Activated gamma-delta T cell (primary cell): ENCODE measurements around the gene FBLN5.
"Not testable (repeated sequence)": the region's sequence is repeated elsewhere in the genome, so short reads cannot be mapped to it uniquely, and the experiment has no call there.

Source experiments
- DNase-seq: peaks from one replicate; lab custom pipeline; 2025; lab: John Stamatoyannopoulos, UW

Gene FBLN5

DNA sequence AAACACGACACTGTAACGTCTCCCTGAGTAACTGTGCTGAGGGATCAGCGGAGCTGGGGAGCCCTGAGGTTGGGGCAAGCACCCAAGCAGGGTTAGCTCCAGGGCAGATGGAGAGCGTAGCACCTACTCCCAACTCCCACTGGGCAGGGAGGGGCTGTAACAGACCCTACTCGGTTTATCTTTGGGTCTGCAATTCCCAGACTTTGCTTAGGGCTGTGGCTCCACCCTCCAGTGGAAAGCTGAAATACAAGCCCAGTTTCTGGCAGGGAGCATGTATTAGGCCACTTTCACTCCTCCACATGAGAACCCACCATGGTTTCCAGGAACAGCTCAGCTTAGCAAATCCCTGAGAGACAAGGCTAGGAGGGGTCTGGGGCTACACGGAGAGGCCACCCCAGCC lies 62.8 kb downstream of the FBLN5 start:
- DNase-seq: no peak

DNA sequence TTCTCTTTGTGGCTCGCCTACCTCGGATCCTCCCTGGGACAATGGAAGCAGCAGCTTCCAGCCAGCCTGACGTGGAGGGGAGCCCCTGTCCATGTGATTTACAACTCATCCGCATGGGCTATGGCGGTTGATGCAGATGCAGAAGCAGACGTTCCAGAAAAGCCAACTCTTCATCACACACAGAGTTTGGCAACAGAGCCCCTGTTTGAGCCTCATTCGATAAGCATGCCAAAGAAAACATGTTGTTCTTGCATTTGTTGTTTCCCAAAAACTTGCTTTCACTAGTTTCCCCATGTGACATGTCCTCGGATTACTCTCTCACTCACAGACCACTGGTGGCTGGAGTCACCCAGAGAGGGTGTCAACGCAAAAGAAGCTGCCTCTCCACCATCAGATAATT lies 63.7 kb downstream of the FBLN5 start:
- no peak for DNase-seq

DNA sequence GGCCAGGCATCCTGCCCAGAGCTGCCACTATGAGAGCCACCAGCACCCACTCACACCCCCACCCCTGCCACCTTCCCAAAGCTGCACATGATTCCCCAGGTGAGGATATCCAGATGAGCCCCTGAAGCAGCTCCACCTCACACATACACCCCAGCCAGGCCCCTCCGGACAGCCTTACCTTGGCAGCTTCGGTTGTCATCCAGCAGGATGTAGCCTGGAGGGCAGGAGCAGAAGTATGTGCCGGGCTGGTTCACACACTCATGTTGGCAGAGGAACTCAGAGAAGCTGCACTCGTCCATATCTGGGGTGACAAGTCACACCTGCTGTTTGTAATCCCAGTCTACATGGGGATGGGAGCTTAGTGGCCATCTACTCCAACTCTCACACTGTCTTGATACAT lies 64.7 kb downstream of the FBLN5 start:
- no peak for DNase-seq

DNA sequence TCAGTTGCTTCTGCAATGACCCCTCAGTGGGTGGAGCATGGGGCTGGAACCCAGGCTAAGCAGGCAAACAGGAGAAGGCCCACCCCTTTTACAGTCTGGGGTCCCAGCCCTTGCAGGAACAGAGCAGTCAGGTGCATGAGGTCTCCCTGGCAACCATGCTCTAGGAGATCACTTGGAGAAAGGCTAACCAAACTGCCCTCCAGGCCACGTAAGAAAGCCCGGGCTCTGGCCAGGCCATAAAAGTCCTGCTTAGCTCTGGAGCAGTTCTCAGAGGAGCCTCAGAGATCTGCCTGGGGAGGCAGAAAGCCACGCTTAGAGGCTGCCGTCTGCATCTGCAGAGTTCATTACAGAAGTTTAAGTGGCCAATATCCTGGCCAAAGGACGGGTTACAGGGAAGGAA lies 65.1 kb downstream of the FBLN5 start:
- no peak for DNase-seq

DNA sequence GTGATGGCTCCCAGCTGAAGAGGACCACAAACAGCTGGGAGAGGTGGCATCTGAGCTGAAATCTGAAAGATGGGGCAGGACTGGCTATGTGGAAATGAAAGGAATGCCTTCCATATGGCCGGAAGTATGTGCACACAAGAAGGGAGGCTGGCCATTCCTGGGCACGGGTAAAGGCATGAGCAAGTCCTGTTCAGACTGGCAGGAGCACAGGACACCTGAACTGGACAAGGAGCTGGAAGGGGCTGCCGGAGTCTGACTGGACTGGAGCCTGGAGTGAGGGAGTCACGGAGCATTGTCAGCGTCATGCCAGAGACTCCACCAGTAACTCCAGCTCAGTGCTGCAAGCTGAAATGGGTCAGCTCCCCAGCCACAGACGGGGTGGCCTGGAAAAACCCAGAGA lies 68.3 kb downstream of the FBLN5 start:
- DNase-seq: no peak

DNA sequence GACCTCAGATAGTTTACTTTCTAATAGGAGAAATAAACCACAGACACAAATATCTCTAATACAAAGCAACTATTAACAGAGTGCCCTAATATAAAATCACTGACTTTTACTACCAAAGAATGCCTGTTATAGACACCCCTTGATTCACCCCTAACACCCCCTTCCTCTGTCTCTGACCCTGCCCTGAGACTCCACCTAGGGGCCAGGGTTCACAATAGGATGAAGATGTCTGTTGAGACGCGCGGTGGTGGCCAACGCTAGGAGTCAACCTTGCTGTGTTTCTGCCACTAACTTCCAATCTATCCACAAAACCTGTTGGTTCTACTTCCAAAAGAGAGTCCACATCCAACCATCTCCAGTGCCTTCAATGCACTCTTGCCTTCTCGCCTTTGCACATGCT lies 69.2 kb downstream of the FBLN5 start:
- no peak for DNase-seq

DNA sequence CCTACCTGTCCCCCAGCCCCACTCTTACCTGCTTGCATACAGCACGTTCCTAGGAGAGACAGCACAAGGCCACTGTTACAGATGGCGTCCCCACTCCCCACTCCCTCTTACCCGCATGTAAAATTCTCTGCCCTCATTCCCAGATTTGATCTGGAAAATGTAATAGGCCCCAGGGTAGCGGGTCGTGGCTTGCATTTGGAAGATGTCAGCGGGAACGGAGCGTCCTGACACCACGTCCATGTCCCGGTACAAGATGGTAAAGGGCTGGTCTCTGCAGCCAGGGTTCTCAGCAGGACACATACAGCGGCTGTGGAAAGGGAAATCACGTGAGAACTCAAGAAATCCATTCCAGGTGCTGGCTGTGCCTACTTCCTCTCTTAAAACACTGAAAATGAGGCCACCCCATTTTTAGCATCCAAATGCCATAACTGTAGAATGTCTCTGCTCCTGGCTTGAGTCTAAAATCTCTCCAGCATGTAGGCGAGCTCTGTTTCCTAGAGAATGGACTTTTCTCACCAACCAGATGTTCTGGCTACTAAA lies 70.0 kb downstream of the FBLN5 start:
- DNase-seq: no peak

DNA sequence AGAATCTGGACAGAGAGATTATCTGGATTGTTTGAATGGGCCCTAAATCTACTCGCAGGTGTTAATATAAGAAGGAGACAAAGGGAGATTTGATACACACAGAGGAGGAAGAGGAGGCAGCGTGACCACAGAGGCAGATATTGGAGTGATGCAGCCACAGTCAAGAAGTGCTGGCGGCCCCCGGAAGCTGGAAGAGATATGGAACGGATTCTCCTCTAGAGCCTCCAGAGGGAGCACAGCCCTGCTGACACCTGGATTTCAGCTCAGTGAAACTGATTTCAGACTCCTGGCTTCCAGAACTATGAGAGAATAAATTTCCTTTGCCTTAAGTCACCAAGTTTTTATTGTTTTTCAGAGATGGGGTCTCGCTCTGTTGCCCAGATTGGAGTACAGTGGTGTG lies 71.0 kb downstream of the FBLN5 start:
- DNase-seq: no peak

DNA sequence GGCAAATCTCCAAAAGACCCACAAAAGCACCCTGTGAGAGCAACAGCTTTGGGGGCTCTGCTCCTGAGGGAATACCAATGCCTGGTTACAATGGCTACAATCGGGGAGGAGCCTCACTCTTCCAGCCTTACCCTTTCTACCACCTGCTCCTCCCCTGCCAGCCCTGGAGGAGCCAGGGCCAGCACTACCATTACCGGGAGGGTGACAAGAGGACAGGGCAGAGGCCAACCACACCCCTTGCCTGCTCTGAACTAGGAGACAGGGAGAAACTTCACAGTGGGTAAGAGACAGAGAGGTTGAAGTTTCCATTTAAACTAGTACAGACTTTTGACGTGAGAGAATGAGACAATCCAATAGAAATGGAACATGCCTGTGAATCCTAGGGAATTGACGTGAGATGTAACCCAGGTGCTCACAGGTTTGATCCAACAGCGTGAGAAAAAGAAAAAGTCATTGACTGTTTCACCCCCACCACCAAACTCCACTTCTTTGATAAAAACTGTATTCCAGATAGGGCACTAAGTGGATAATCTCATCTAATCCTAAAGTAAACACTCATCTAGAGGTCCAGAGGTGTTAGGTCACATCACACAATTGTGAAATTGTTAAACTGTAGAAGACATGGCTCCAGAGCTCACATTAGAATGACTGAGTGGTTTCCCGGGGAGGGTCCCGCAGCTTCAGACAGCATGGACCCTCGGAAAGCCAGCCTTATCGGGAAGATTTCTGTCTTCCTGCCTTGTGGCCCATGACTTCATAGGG lies 71.8 kb downstream of the FBLN5 start:
- no peak for DNase-seq

DNA sequence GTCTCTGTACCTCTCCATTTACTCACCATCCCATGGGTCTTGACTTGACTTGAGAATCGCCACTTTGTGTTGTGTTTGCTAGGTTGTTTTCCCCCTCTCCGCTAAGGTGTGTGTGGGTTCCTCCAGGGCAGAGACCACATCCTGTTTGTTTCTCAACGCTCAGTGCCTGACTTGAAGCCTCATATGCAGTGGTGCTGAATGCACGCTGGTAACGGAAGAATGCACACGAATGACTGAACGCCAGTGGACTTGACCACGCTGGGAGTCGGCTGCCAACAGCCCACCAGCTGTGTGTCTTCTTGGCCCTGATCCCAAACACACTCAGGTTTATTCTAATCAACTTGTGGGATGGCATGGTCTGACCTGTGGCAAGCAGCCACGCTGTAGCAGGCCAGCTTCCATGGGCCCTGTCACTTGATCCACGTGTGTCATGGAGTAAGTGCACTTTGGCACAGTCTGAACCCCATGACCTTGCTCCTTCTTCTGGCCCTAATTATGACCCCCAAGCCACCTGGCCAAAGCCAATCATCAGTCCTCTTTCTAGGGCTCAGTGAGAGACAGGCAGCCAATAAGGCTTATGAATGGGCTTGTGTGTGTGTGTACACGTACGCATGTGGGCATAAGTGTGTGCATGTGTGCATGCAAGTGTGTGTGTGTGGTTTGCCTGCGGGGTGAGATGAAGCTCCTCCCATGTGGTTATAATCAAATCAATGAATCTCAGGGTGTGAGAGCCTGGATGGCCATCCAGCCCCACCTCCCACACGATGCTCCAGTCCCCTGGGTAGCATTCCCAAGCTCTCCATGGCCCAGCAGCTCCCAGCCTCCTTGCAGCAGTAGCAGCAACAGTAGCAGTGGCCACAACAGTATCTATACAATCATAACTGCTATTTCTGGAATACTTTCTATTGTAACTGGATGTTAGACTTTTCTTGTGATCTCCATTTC lies 73.8 kb downstream of the FBLN5 start:
- DNase-seq: no peak

DNA sequence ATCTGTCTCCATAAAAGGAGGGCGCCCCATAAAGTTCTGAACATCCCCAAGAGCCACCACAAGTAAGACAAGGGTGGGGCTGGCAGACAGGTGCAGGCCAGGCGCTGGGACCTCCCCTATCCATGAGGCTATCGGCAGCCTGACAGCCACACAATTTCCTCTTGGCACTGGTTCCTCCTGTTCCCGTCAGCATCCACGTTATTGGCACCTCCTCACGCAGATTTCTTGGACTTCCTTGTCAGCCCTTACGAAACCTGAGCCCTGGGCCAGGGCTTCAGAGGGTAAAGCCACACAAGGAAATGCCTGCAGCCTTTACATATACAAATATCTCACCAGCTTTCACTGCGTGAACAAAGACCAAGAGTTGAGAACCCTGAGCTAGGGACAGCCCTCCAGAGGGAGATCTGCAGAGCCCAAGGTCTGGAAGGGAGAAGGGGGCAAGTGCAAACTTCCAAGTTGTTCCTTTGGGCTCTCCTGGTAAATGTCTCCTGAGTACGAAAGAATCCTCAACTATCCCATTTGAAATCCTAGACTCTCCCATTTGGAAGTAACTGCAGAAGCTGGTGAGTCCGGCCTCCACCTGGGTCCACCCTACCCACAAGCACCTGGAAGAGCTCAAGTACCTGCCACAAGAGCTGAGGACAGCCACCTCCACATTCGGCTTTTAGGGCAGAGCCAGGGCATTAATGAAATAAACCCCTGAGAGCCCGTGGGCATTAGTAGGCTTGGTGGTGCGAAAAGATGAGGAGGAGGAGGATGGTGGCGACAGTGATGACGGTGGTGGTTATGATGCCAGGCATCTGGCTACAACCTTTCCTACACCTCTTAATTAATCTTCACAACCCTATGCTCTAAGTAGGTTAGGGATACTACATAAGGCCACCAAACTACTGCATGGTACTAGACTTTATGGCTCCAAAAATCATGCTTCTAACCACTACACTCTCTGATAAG lies 74.7 kb downstream of the FBLN5 start:
- peak; percentile 20 for DNase-seq

DNA sequence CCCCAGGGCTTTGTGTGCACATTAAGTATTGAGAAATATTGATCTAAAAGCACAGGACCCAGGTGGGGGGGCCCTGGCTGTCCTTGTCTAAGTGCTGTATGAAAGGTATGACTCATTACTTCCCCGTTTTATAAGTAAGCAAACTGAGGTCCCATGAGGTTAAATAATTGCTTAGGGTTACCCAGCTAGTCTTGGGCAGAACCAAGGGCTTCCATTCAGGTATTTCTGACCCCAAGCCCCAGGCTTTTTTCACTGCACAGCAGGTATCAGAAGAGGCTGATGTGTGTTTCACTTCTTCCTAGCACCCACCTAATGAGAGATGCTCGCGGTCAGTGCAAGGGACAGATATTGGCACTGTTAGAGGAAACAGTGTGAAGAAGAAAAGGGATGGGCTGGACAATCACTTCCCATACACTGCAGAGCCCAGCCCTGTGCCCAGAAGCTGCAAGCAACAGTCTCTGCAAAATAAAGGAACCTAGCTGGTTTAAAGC lies 75.4 kb downstream of the FBLN5 start:
- DNase-seq: no peak

DNA sequence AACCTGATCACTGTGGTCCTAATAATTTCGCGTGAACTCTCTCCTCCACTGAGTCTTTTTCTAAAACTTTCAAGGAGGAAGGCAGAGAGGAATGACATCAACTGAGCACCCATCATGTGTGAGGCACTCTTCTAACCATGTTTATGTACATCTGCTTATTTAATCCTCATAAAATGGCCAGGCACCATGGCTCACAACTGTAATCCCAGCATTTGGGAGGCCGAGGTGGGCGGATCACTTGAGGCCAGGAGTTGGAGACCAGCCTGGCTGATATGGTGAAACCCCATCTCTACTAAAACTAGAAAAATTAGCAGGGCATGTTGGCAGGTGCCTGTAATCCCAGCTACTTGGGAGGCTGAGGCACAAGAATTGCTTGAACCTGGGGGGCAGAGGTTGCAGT lies 76.1 kb downstream of the FBLN5 start:
- DNase-seq: not testable (repeated sequence)

DNA sequence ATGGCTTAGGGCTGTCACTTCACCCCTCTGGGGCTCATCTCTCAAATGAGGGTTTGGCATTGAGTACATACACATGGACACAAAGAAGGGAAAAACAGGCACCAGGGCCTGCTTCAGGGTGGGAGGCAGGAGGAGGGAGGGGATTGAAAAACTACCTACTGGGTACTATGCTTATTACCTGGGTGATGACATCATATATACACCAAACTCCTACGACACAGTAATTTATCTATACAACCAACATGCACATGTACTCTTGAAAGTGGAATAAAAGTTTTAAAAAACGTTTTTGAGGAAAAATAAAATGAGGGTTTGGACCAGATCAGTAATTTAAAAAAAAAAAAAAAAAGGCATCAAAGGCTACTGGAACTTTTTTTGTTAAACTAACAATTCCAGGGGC lies 76.6 kb downstream of the FBLN5 start:
- no peak for DNase-seq

DNA sequence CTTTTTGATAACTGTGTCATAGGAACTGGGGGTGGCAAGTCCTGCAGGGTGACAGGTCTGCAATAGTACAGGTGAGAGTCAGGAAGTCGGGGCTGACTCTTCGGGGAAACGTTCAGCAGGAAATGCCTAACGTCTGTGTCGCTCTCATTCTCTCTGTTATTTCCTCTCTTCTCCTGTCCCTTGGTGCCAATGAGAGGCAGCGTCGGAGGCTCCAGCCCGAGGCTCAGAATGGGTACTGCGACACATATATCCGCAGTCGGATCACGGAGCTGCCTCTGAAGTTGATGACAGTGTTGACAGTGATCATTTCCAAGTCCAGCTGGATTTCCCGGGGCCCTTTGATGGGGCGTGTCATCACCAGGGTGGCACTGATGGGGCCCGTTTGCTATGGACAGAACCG lies 77.5 kb downstream of the FBLN5 start:
- peak; percentile 30 for DNase-seq

DNA sequence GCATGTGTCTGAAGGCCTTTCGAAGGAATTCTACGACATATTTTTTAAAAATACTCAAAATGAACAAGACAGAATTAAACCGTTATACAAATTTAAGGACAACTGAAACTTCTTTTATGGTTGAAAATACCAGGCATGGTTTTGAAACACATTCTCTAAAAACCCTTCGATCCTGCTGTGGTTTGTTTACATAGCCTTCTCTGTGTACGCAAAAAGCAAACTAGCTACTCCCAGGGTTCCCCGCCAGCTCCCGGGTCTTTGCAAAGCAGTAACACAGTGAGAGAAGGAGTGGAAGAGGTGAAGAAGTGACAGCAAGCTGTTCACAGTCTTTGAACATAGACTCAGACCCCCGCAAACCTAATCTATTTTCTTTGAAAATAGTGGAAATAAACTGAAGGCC lies 77.9 kb downstream of the FBLN5 start:
- DNase-seq: no peak

DNA sequence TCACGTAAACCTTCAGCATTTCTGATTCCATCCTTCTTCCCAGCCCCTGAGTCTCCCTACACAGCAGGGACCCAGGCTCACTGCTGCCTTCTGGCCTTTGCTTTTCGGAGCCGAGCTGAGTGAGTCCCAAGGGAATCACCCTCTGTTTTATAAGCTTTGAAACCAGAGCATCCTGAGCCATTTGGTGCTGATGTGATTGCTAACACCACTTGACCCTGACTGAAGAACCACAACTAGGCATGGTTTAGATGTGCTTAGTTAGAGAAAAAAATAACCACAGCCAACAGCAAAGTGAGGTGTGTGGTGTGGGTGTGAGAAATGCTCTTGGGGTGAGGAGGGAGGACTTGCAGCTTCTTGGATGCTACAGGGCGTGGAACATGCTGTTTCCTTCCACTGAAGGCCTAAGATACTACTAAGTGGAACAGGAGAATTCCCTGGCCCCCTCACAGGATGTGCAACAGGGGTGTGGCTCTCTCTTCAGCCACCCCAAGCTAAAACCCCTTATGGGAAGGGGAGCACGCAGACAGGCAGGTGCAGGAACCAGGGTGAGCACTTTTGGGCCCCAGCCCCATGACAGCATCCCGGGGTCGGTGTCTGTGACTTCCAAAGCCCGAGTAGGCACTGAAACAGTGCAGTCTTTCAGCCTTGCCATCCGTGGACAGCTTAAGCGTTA lies 80.0 kb downstream of the FBLN5 start, which contains the start of gene TC2N:
TC2N (minus strand) TSS at position 221 of the 673 bp plus-strand sequence. CDS start 53,767 bp downstream, outside the sequence.
- no peak for DNase-seq

DNA sequence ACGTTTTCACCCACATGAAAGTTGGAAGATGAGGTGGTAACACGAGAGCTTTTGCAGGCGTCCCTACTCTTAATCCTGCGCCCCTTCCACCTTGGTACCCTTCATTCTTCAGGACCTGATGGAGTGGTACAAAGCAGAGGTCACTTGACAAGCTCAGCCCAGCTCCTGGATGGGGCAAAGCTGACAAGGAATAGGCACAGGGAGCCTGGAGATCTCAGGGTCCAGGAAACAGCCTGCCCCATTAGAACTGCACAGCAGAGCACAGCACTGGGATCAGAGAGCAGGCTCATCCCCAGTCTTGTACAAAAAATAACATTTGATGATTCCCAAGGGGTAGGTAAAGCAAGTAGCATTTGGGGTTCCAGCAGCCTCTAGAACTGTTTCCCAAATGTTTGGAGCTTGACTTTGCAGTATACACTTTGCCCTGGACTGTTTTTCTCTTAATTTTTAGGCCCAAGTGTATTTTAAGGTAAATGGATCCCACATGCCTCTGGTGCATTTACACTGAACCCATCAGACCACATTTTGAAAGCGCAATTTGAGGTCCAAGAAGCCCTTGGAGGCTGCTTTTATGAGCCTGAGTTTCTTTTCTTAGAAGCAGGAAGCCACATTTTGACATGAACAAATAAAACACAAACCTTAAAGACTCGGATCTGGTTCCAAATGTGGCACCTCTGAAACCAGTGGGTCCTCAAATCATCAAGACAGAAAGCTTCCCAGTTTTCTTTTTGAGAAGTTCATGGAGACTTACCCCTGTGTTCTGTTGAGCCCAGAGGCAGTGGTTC lies 80.8 kb downstream of the FBLN5 start:
- no peak for DNase-seq

DNA sequence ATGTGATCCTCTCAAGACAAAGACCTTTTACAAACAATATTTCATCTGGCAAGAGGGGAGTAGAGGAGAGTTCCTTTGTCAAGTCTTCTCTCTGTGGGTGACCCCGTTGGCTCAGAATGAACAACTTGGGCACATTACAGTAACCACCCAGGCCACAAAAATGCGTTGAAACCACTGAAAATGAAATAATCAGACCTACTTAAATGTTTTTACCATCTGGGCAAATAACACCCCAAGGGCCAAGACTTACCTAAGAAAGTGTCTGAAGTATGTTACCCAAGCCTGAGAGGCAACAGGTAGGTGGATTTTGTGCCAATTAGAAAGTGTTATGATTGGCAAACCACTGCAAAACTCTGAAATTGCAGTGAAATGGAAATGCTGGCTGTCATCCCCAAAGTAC lies 81.4 kb downstream of the FBLN5 start:
- no peak for DNase-seq

DNA sequence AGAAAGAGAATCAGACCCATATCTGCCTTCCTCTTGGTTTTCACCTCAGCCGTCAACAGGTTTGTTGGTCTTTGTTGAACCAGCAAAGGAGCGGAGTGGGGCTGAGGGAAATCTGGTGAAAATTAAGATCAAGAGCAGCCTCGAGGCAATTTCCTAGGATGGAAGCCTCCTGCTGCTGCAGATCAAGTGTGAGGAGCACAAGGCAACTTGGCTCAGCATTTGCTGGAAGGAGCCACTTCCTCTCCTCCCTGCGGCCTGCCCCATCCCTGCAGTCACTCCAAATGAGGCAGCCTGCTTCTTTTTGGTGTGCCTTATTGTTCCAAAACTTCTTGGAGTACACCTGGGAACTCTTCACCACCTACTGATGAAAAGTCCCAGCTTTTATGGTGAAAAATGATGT lies 85.1 kb downstream of the FBLN5 start:
- no peak for DNase-seq
